Body of pancreas (tissue), 4 donors: ENCODE results near the gene LMBR1. TPM values are rescaled to one million over a fixed set of nuclear protein-coding genes. Genes with fewer than 3 reads are reported as not detected.

Experiments used
- ATAC-seq: fragments of 150-250 bp; one replicate; pipeline ENCODE4 v1.9.1; 2016
- DNase-seq, 4 donors: peaks; one replicate each; pipeline ENCODE4 v3.0.0-alpha.2; 2019
- H3K27ac ChIP-seq, 4 donors: fragments of 200-600 bp; sonication (generic); 1 replicate in 3 of 4; 2 replicates in 1 of 4; pipeline versions ENCODE4 v1.5.1 to v1.6.1; 2016 to 2019; ENCODE audit warnings: mild to moderate bottlenecking in 1 of 4, mixed read lengths in 1 of 4, moderate library complexity in 1 of 4
- H3K27me3 ChIP-seq, 2 donors: fragments of 200-600 bp; sonication (generic); one replicate each; pipeline ENCODE4 v1.6.0; 2016; ENCODE audit warnings: mild to moderate bottlenecking in 1 of 2
- H3K36me3 ChIP-seq, 2 donors: fragments of 200-600 bp; sonication (generic); replicated peaks in 1 of 2; 2 replicates each; pipeline ENCODE4 v1.5.1; 2016; ENCODE audit warnings: low read depth in 2 of 2; ENCODE audit not compliant: insufficient read depth in 1 of 2
- H3K4me1 ChIP-seq: fragments of 200-600 bp; sonication (generic); one replicate; pipeline ENCODE4 v1.6.0; 2016
- H3K4me3 ChIP-seq, 2 donors: fragments of 200-600 bp; sonication (generic); 1 replicate in 1 of 2; 2 replicates in 1 of 2; pipeline ENCODE4 v1.5.1; 2016 to 2019
- H3K9me3 ChIP-seq, 3 donors: fragments of 200-600 bp; sonication (generic); 1 replicate in 2 of 3; 2 replicates in 1 of 3; pipeline ENCODE4 v1.5.1; 2016
- CTCF ChIP-seq, 7 experiments: fragments of 450-650 bp in 4 of 7; fragments of 200-600 bp in 3 of 7; sonication (generic) in 3 of 7; IDR thresholded peaks; one replicate each; pipeline ENCODE4 v1.5.1; 2016 to 2019; ENCODE audit warnings: antibody characterized with exemption in 7 of 7
- POLR2A ChIP-seq, 3 donors: fragments of 450-650 bp; IDR thresholded peaks; one replicate each; pipeline ENCODE4 v1.6.1; 2016; ENCODE audit warnings: antibody characterized with exemption in 3 of 3, mild to moderate bottlenecking in 2 of 3
- WGBS, 2 donors: methylation state at CpG; one replicate each; pipeline ENCODE4 v1.1.5; 2017; 5-methylcytosine and 5-hydroxymethylcytosine counted together
- intact Hi-C: fragments of 100-400 bp; cut with DNase I; formaldehyde crosslinking; loops from one replicate; pipeline ENCODE4 v1.15.1; 2023
- total RNA-seq, 2 donors: library from RNA; depleted of rRNA; stranded (reverse); fragments of >200 nt; gene quantifications; one replicate each; pipeline ENCODE4 v1.1.0, GENCODE V29; 2016

LMBR1 gene
- total RNA-seq, 2 donors from 2014 or later: 23.4 to 54.0 TPM

DNA sequence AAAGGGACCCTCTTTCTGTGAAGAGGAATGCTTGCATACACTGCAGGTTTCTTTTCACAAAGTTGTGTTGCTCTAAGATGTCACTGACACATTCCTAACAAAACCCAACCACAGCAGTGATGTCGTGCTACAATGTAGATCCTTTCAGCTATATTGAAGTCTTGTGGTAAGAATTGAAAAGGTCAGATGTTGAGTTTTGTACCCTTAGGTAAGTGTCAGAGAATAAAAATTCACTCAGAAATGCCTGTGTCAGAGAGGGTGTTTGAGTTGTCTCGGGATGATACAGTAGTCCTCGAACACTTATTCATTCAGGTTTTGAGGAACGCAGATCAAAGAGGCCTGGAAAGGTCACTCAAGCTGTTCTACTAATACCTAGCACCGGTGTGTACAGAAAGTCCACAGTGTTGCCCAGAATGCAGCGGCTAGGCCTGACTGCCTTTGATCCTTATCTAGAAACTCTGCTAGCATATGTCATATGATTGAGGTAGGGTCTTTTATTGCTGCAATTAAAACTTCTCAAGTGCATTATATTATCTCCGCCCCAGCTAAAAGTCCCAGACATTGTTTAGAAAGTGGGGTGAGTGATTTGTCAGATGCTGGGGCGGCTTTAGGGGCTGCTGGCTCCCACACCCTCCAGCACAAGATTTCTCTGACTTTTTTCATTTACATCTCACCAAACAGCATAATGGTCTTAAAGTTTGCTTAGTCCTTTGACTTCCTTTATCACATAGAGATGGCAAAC lies 226.4 kb downstream of the LMBR1 start:
- no peaks in the 10 kb centered on the region for H3K4me1 ChIP-seq
- H3K27me3 ChIP-seq: no peaks in the 10 kb centered on the region
- H3K27ac ChIP-seq: no peak overlapping the region
- no peaks in the 10 kb centered on the region for H3K9me3 ChIP-seq
- 74 to 77% methylated on average over 8 of the region's 8 CpGs for WGBS, 2 donors
- no peaks in the 10 kb centered on the region for H3K36me3 ChIP-seq
- no peak for DNase-seq
- intact Hi-C loops: no loop called here
- no peak overlapping the region for H3K4me3 ChIP-seq
- no peak for TF ChIP-seq POLR2A (IDR thresholded peaks at IDR 0.05)
- TF ChIP-seq CTCF (IDR thresholded peaks at IDR 0.05): no peak
- no peak for ATAC-seq

DNA sequence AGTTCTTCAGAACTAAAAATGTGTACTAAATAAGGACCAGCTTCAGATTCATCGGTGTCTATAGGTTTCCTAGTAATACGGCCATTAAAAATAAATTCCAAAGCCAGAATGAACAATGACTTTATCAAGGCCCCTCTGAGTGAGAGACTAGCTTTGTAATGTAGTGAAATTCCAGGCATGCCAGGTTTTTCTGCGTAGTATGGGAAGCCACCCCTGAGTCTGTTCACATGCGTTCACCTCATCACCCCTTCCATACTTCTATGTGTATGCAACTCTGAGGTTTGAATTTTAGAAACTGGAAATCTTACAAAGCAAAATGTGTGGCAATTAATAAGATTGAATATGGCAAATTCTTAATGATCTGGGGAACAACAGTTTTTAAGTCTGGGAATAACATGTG lies 227.9 kb downstream of the LMBR1 start:
- no peak for ATAC-seq
- WGBS, 2 donors: 84 to 89% methylated on average over 4 of the region's 4 CpGs
- no peaks in the 10 kb centered on the region for H3K4me1 ChIP-seq
- H3K27me3 ChIP-seq: no peaks in the 10 kb centered on the region
- H3K9me3 ChIP-seq: no peaks in the 10 kb centered on the region
- TF ChIP-seq CTCF (IDR thresholded peaks at IDR 0.05) (no peak), POLR2A (IDR thresholded peaks at IDR 0.05) (no peak)
- H3K36me3 ChIP-seq: no peaks in the 10 kb centered on the region
- DNase-seq: no peak
- H3K4me3 ChIP-seq: no peak overlapping the region
- intact Hi-C loops: no loop called here
- H3K27ac ChIP-seq: no peak overlapping the region

GRCh38 chr7:156662277-156662676 lies 230.7 kb downstream of the LMBR1 start:
- intact Hi-C loops: no loop called here
- DNase-seq (no peak), ATAC-seq (no peak)
- Histone ChIP-seq H3K27me3 (no peaks in the 10 kb centered on the region), H3K9me3 (no peaks in the 10 kb centered on the region), H3K27ac (no peak overlapping the region), H3K4me1 (no peaks in the 10 kb centered on the region), H3K36me3 (no peaks in the 10 kb centered on the region), H3K4me3 (no peak overlapping the region)
- WGBS, 2 donors: 81 to 86% methylated on average over 4 of the region's 4 CpGs
- TF ChIP-seq POLR2A (IDR thresholded peaks at IDR 0.05) (no peak), CTCF (IDR thresholded peaks at IDR 0.05) (no peak)

DNA sequence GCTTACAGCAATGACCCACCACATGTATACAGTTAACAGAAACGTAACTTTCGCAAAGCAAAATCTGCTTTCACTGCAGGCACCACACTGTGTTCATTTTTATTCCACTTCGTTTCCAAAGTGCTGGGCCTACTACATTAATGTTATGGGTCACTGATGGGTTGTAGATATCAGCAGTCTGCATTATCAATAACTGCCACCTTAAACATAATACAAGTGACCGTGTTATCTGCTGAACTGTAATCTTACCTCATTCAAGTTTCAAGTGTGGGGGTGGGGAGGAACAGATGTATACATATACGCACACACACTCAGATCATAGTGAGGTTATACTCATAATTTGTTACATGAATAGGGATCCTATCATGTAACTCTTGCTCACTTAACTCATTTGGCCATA lies 231.3 kb downstream of the LMBR1 start:
- ATAC-seq: no peak
- Histone ChIP-seq H3K9me3 (no peaks in the 10 kb centered on the region), H3K4me1 (no peaks in the 10 kb centered on the region), H3K27ac (no peak overlapping the region), H3K36me3 (no peaks in the 10 kb centered on the region), H3K27me3 (no peaks in the 10 kb centered on the region), H3K4me3 (no peak overlapping the region)
- no peak for DNase-seq
- intact Hi-C loops: no loop called here
- no peak for TF ChIP-seq CTCF (IDR thresholded peaks at IDR 0.05)
- no peak for TF ChIP-seq POLR2A (IDR thresholded peaks at IDR 0.05)
- 78 to 87% methylated on average over 5 of the region's 5 CpGs for WGBS, 2 donors

DNA sequence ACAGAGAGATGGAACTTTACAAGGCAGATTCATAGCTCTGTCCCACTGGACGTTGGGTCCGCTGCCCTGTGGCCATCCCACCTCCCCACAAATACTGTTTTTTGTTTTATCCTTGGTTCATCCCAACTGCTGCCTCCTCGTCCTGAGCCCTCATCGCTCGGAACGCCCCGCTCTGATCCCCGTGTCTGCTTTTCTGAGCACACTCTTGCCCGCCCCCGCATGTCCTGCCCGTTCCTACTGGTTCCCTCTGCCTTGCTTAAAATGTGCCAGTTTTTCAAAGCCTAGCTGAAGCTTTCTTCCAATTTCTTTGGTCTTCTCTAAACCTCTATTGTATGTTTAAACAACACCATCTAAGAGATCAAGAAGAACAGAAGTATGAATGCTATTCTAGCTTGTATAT lies 233.0 kb downstream of the LMBR1 start:
- ATAC-seq: no peak
- H3K27me3 ChIP-seq: no peaks in the 10 kb centered on the region
- 51 to 70% methylated on average over 11 of the region's 11 CpGs for WGBS, 2 donors
- no peak overlapping the region for H3K4me3 ChIP-seq
- no peaks in the 10 kb centered on the region for H3K36me3 ChIP-seq
- H3K27ac ChIP-seq: no peak overlapping the region
- no peak for DNase-seq
- H3K4me1 ChIP-seq: no peaks in the 10 kb centered on the region
- no peak for TF ChIP-seq CTCF (IDR thresholded peaks at IDR 0.05)
- TF ChIP-seq POLR2A (IDR thresholded peaks at IDR 0.05): no peak
- no peaks in the 10 kb centered on the region for H3K9me3 ChIP-seq
- intact Hi-C loops: no loop called here
